ENCODE data around the gene ZNF207.

Gene ZNF207

DNA sequence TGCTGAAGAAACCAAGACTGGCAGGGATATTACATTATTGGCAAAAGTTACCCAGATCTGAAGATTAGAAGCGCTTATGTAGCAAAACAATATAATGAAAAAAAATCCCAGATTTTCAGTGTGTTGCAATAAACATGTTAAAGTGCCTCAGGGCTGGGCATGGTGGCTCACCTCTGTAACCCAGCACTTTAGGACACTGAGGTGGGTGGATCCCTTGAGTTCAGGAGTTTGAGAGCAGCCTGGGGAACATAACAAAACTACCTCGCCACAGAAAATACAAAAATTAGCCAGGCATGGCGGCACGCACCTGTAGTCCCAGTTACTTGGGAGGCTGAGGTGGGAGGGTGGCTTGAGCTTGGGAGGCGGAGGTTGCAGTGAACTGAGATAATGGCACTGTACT, 6.8 kb downstream of the ZNF207 start:
- TF ChIP-seq, protein P1, sequence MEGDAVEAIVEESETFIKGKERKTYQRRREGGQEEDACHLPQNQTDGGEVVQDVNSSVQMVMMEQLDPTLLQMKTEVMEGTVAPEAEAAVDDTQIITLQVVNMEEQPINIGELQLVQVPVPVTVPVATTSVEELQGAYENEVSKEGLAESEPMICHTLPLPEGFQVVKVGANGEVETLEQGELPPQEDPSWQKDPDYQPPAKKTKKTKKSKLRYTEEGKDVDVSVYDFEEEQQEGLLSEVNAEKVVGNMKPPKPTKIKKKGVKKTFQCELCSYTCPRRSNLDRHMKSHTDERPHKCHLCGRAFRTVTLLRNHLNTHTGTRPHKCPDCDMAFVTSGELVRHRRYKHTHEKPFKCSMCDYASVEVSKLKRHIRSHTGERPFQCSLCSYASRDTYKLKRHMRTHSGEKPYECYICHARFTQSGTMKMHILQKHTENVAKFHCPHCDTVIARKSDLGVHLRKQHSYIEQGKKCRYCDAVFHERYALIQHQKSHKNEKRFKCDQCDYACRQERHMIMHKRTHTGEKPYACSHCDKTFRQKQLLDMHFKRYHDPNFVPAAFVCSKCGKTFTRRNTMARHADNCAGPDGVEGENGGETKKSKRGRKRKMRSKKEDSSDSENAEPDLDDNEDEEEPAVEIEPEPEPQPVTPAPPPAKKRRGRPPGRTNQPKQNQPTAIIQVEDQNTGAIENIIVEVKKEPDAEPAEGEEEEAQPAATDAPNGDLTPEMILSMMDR (IDR thresholded peaks at IDR 0.05): no peak
- peaks cover 9 to 12% of the 10 kb centered on the region in 2 experiments for H3K4me1 ChIP-seq (ENCODE audit: control insufficient read depth in 1 of 2, insufficient read depth in 1 of 2, low read depth in 1 of 2, low read length in 1 of 2)

DNA sequence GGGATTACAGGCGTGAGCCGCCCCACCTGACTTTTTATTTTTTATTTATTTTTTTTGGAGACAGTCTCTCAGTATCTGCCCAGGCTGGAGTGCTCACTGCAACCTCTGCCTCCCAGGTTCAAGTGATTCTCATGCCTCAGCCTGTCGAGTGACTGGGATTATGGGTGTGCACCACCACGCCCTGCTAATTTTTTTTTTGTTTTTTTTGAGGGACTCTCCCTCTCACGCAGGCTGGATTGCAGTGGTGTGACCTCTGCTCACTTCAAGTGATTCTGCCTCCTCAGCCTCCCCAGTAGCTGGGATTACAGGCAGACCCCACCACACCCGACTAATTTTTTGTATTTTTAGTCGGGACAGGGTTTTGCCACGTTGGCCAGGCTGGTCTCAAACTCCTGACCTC, 7.7 kb downstream of the ZNF207 start:
- Histone ChIP-seq H3K27me3 (no peaks in the 10 kb centered on the region), H3K4me1 (ENCODE audit: control insufficient read depth in 1 of 2, insufficient read depth in 1 of 2, low read depth in 1 of 2, low read length in 1 of 2) (peaks cover 2 to 3% of the 10 kb centered on the region in 2 experiments), H3K27ac (no peak overlapping the region), H3K9me3 (no peaks in the 10 kb centered on the region), H3K4me3 (ENCODE audit: low read depth in 1 of 2, low read length in 1 of 2) (no peak overlapping the region), H3K36me3 (peaks cover 92% of the 10 kb centered on the region)
- TF ChIP-seq, protein P1 (IDR thresholded peaks at IDR 0.05): no peak

More for the DNA sequence above, 6.8 kb downstream of the ZNF207 start:
- Histone ChIP-seq H3K27me3 (no peaks in the 10 kb centered on the region), H3K27ac (no peak overlapping the region), H3K4me3 (ENCODE audit: low read depth in 1 of 2, low read length in 1 of 2) (no peak overlapping the region), H3K9me3 (no peaks in the 10 kb centered on the region), H3K36me3 (peaks cover 88% of the 10 kb centered on the region)

DNA sequence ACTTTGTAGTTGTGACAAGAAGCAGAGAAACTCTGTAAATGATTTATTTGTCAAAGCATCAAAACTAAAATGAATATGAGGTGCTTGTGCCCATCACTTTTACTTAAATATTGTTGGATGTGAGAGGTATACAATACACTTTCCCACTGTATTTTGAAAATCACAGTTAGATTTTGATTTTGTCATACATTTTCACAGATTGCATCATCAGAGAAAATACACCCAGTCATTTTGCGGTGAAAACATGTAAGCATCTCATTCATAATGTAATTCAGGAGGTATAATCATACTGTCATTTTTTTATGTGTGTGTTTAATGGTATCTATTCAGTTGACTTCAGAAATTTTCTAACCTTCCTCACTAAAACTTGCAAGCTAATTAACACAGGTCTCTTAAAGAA, 11.3 kb downstream of the ZNF207 start:
- no peaks in the 10 kb centered on the region for H3K4me1 ChIP-seq (ENCODE audit: control insufficient read depth in 1 of 2, insufficient read depth in 1 of 2, low read depth in 1 of 2, low read length in 1 of 2)
- H3K4me3 ChIP-seq (ENCODE audit: low read depth in 1 of 2, low read length in 1 of 2): no peak overlapping the region
- TF ChIP-seq, protein P1 (IDR thresholded peaks at IDR 0.05): no peak
- no peaks in the 10 kb centered on the region for H3K9me3 ChIP-seq
- peaks cover 95% of the 10 kb centered on the region for H3K36me3 ChIP-seq
- no peak overlapping the region for H3K27ac ChIP-seq
- no peaks in the 10 kb centered on the region for H3K27me3 ChIP-seq

DNA sequence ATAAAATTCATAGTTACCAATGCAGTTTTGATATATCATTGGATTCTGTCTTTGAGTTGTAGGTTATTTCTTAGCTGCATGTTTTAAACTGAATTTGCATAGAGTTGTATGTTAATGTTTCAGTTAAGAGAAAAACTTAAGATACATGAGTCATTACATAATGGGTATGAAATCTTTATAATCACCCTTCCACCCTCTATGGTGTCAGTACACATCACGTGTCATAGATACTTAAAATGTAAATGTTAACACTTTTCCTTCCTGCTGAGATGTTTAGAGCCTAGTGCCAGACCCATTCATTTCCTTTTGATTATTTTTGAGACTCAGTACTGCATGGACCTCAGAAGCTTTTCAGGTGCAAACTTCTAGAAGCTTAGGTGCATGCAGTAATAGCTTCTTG, 20.5 kb downstream of the ZNF207 start:
- Histone ChIP-seq H3K9me3 (no peaks in the 10 kb centered on the region), H3K27me3 (no peaks in the 10 kb centered on the region), H3K27ac (no peak overlapping the region), H3K4me3 (ENCODE audit: low read depth in 1 of 2, low read length in 1 of 2) (no peak overlapping the region), H3K36me3 (peaks cover 97% of the 10 kb centered on the region), H3K4me1 (ENCODE audit: control insufficient read depth in 1 of 2, insufficient read depth in 1 of 2, low read depth in 1 of 2, low read length in 1 of 2) (no peaks in the 10 kb centered on the region)
- TF ChIP-seq, protein P1 (IDR thresholded peaks at IDR 0.05): no peak

DNA sequence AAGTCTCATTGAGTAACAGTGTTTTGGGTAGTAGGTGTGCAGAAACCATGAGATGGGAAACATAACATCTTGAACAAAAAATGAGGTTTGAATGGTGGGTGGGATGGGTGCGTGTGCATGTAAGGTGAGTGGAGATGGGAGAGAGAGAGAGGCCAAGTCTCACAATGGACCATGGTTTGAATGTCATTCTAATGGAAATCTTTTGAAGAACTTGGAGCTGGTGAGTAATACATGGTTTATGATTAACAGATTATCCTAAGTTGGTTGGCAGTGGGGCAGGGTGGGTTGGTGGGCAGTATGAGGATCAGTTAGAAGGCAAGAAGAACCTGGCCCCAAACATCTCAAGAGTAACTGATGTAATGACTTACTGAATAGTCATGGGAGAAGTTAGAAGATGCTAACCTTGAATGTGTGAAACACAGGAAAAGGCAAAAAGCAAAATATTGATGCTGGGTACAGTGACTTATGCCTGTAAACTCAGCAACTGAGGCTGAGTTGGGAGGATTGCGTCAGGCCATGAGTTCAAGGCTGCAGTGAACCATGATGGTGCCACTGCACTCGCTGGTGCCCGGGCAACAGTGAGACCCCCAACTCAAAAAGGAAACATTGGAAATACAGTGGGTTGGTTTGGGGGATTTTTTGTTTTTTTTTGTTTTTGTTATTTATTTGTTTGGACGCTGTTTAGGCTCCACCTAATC, 32.7 kb downstream of the ZNF207 start:
- TF ChIP-seq, protein P1 (IDR thresholded peaks at IDR 0.05): no peak
- Histone ChIP-seq H3K9me3 (no peaks in the 10 kb centered on the region), H3K4me1 (ENCODE audit: control insufficient read depth in 1 of 2, insufficient read depth in 1 of 2, low read depth in 1 of 2, low read length in 1 of 2) (no peaks in the 10 kb centered on the region), H3K27ac (no peak overlapping the region), H3K4me3 (ENCODE audit: low read depth in 1 of 2, low read length in 1 of 2) (no peak overlapping the region), H3K27me3 (no peaks in the 10 kb centered on the region), H3K36me3 (peaks cover 75% of the 10 kb centered on the region)
